ENCODE results near the gene AATK.

AATK gene

DNA sequence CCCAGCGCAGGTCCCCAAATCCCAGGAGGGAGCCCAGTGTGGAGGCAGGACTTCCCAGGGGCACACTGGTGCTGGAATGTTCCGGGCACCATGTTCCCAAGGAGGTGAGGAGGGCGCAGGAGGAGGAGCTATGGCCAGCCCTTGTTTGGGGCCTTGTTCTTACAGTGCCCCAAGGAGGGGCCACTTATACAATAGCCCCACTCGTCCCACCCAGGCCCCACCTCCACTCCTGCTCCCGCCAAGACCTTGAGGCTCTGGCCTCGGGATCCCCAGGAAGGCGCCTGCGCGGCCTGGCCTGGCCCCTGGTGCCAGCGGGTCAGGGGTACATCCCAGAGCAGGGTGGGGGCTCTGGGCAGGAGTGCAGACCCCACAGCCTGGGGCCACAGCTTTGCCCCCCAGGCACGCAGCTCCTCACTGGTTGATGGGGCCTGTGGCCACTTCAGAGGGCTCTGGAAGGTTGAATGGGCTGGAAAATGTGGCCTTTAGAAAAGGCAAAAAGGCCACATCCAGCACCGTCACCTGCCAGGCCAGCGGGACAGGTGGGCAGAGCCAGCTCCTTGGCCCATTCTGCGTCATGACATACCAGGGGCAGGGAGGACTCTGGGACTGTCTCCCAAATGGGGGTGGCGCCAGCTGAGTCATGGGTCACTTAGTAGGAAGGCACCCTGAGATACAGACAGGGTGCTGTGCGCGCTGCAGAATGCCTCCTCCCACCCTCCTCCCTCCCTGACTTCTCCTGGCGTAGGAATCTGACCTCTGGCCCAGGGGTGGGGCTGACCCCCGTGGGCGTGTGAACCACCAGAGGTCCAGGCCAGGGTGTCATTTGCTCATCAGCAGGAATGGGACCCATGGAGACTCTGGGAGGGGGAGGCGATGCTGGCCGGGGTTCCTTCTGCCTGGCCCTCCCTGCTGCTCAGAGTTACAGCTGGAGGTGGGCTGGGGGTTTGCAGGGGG is 33.0 kb downstream of the AATK start:
- Histone ChIP-seq H3K4me1 (ENCODE audit: insufficient read depth, poor library complexity, severe bottlenecking) (no peaks in the 10 kb centered on the region), H3K27ac (ENCODE audit: poor library complexity, severe bottlenecking) (no peak overlapping the region), H3K27me3 (ENCODE audit: insufficient read depth, poor library complexity, severe bottlenecking) (no peaks in the 10 kb centered on the region), H3K9me3 (ENCODE audit: severe bottlenecking) (no peaks in the 10 kb centered on the region), H3K36me3 (ENCODE audit: low read depth) (no peaks in the 10 kb centered on the region), H3K4me3 (ENCODE audit: severe bottlenecking) (no peak overlapping the region)
- TF ChIP-seq, protein P1, sequence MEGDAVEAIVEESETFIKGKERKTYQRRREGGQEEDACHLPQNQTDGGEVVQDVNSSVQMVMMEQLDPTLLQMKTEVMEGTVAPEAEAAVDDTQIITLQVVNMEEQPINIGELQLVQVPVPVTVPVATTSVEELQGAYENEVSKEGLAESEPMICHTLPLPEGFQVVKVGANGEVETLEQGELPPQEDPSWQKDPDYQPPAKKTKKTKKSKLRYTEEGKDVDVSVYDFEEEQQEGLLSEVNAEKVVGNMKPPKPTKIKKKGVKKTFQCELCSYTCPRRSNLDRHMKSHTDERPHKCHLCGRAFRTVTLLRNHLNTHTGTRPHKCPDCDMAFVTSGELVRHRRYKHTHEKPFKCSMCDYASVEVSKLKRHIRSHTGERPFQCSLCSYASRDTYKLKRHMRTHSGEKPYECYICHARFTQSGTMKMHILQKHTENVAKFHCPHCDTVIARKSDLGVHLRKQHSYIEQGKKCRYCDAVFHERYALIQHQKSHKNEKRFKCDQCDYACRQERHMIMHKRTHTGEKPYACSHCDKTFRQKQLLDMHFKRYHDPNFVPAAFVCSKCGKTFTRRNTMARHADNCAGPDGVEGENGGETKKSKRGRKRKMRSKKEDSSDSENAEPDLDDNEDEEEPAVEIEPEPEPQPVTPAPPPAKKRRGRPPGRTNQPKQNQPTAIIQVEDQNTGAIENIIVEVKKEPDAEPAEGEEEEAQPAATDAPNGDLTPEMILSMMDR (IDR thresholded peaks at IDR 0.05; ENCODE audit: poor library complexity, severe bottlenecking), result no peak
- DNase-seq (ENCODE audit: low spot score), result no peak
- no peak for ATAC-seq (ENCODE audit: low read depth)

GRCh38 chr17:81132197-81132540 is 33.9 kb downstream of the AATK start:
- no peak for ATAC-seq (ENCODE audit: low read depth)
- no peak for DNase-seq (ENCODE audit: low spot score)
- H3K4me1 ChIP-seq (ENCODE audit: insufficient read depth, poor library complexity, severe bottlenecking), result no peaks in the 10 kb centered on the region

DNA sequence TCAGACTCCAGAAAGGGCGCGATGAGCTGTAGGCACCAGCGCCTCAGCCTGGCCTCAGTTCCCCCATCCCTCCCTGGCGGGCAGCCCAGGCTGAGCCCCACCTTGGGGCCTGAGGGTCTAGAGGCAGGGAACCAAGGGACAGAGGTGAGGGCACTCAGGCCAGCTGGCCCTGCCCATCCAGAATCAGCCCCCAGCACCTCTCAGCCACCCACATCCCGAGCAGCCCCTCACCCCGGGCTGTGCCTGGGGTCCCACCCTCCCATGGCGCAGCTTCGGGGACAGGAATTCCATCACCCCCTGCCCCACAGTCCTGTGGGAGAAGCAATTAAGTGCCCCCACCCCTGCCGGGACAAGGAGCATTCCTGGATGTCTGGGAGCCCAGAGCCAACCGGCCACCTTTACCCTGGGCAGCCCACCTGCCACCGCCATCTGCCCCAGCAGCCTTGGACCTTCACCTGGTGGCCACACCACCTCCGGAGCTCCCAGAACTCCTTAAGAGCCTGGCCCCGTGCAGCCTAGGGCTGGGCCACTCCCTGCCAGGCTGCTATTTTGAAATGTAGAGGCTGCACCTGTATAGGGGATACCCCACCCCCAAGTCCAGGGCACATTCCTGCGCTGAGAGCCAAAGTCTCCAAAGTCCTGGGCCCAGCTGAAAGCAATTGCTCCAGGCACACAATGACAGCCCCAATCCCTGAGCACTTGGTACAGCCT is 34.4 kb downstream of the AATK start:
- DNase-seq (ENCODE audit: low spot score) (no peak), ATAC-seq (ENCODE audit: low read depth) (no peak)
- Histone ChIP-seq H3K27me3 (ENCODE audit: insufficient read depth, poor library complexity, severe bottlenecking) (no peaks in the 10 kb centered on the region), H3K9me3 (ENCODE audit: severe bottlenecking) (no peaks in the 10 kb centered on the region), H3K4me3 (ENCODE audit: severe bottlenecking) (no peak overlapping the region), H3K27ac (ENCODE audit: poor library complexity, severe bottlenecking) (no peak overlapping the region), H3K4me1 (ENCODE audit: insufficient read depth, poor library complexity, severe bottlenecking) (no peaks in the 10 kb centered on the region), H3K36me3 (ENCODE audit: low read depth) (no peaks in the 10 kb centered on the region)
- TF ChIP-seq, protein P1 (IDR thresholded peaks at IDR 0.05; ENCODE audit: poor library complexity, severe bottlenecking), result no peak

More at GRCh38 chr17:81132197-81132540, 33.9 kb downstream of the AATK start:
- no peaks in the 10 kb centered on the region for H3K27me3 ChIP-seq (ENCODE audit: insufficient read depth, poor library complexity, severe bottlenecking)
- no peak overlapping the region for H3K4me3 ChIP-seq (ENCODE audit: severe bottlenecking)
- TF ChIP-seq, protein P1 (IDR thresholded peaks at IDR 0.05; ENCODE audit: poor library complexity, severe bottlenecking), result no peak
- no peak overlapping the region for H3K27ac ChIP-seq (ENCODE audit: poor library complexity, severe bottlenecking)
- no peaks in the 10 kb centered on the region for H3K36me3 ChIP-seq (ENCODE audit: low read depth)
- no peaks in the 10 kb centered on the region for H3K9me3 ChIP-seq (ENCODE audit: severe bottlenecking)

DNA sequence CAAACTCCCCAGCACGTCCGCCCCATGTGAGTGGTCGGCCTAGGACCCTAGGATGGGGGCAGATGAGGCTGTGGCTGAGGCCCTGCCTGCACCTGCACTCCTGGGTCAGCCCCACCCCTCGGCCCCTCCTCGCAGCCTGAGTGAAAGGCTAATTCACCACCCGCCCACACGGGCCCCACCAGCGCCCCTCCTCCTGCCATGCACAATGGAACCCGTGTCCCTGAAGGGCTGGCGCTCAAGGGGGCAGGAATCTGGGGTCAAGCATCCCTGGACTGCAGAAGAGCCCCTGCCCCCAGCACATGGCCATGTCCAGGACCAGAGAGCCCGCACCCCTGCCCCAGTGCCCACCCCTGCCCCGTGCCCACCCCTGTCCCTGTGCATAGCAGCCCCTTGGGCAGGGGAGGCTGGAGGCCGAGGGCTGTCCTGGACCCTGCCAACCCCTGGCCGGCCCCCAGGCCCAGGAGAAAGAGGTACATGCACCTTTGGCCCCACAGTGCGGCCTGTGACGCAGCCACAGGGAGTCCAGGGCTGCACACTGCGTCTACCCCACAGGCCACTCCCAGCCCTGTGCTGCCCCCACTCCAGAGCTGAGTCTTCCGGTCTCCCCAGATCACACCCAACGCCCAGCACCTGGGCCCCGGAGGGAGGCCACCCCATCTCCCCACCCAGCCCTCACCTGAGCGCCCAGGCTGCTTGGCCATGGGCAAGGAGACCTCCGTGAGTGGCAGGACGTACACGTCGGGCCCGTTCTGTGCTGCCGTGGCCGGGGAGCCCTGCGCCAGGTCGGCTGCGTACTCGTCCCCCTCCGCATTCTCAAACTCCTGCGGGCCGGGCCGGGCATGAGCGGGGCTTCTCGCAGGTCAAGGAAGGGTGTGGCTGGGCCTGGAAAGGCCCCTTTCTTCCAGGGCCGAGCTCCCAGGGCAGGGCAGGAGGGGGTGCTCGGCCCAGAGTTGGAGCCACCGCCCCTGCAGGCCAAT is 35.3 kb downstream of the AATK start:
- TF ChIP-seq, protein P1 (IDR thresholded peaks at IDR 0.05; ENCODE audit: poor library complexity, severe bottlenecking), result no peak
- Histone ChIP-seq H3K27me3 (ENCODE audit: insufficient read depth, poor library complexity, severe bottlenecking) (no peaks in the 10 kb centered on the region), H3K4me1 (ENCODE audit: insufficient read depth, poor library complexity, severe bottlenecking) (no peaks in the 10 kb centered on the region), H3K27ac (ENCODE audit: poor library complexity, severe bottlenecking) (no peak overlapping the region), H3K36me3 (ENCODE audit: low read depth) (no peaks in the 10 kb centered on the region), H3K9me3 (ENCODE audit: severe bottlenecking) (no peaks in the 10 kb centered on the region), H3K4me3 (ENCODE audit: severe bottlenecking) (no peak overlapping the region)
- ATAC-seq (ENCODE audit: low read depth) (no peak), DNase-seq (ENCODE audit: low spot score) (no peak)
